ENCODE measurements around the gene CSNK2A2.
A peak's percentile ranks its signal among the peaks of the same experiment; 100 is the strongest.

Gene CSNK2A2

DNA sequence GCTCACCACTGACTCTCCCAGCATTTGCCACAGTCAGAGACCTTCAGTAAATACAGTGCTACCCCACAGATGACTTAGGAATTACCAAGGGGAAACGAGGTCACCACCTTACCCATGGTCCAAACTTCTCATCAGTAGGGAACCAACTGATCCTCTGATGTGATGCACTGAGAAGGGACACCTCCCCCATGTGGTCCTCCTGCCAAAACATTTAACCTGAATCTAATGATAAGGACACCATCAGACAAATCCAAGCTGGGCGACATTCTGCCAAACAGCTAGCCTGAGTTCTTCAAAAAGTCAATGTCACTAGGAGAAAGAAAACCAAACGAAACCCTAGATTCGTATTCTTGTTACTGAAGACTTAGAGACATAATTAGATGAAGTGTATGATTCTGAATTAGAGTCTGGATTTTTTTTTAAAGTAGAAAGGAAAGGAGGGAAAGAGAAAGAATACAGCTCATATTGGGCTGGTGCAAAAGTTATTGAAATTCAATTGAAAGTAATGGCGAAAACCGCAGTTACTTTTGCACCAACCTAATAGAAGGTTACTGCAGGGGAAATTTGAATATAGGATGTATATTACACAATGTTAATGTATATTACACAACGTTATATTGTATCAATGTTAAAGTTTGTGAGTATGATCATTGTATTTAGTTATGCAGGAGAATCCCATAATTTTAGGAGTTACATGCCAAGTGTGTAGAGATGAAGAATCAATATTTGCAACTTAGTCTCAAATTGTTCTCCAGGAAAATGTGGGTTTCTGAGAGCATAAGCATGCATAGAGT lies 2.3 kb upstream of the CSNK2A2 start:
- Histone ChIP-seq H3K36me3 (ENCODE audit: control insufficient read depth in 1 of 2, insufficient read depth in 2 of 2, low read length in 2 of 2) (peaks cover 3 to 6% of the 10 kb centered on the region in 2 donors), H3K4me3 (ENCODE audit: low read depth in 1 of 2, low read length in 2 of 2) (no peak overlapping the region), H3K4me1 (ENCODE audit: control insufficient read depth in 1 of 2, insufficient read depth in 2 of 2, low read length in 2 of 2) (peaks cover 11 to 12% of the 10 kb centered on the region in 2 donors), H3K27ac (ENCODE audit: low read depth, low read length) (no peak overlapping the region), H3K27me3 (ENCODE audit: control insufficient read depth in 1 of 2, insufficient read depth in 2 of 2, low read length in 2 of 2) (peaks cover 2 to 3% of the 10 kb centered on the region in 2 donors), H3K9ac (ENCODE audit: low read depth in 1 of 2, low read length in 2 of 2) (no peak overlapping the region), H3K9me3 (ENCODE audit: control insufficient read depth in 1 of 2, low read length in 2 of 2) (no peaks in the 10 kb centered on the region)

DNA sequence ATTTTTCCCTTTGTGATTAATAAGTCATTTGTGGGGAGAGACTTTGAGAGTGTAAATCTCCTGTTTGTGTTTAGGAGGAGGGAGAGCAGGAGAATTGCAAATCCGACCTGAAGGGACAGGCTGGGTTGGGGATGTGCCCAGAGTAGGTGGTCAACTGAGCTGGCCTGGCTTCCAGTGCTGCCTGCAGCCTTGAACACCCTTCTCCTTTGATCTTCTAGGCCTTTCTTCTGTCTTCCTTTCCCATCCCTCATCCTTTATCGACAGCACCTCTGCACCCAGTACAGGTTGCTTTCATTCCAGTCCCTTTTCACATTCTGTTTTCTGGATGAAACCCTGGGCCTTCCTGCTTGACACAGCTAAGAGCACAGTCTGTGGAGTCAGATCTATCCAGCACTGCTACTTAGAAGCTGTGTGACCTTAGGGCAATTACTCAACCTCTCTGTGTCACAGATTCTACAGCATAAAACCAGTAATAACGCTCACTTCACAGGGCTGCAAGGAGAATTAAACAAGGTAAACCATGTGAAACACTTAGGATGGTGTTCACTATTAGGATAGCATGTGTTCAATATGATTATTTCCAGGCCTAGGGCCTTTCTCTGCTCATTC lies 1.0 kb upstream of the CSNK2A2 start:
- Histone ChIP-seq H3K27ac (ENCODE audit: low read depth, low read length) (no peak overlapping the region), H3K4me1 (ENCODE audit: control insufficient read depth in 1 of 2, insufficient read depth in 2 of 2, low read length in 2 of 2) (peaks cover 11 to 12% of the 10 kb centered on the region in 2 donors), H3K36me3 (ENCODE audit: control insufficient read depth in 1 of 2, insufficient read depth in 2 of 2, low read length in 2 of 2) (peaks cover 11 to 18% of the 10 kb centered on the region in 2 donors), H3K9ac (ENCODE audit: low read depth in 1 of 2, low read length in 2 of 2) (peak overlapping the region in 1 of 2 donors; percentile 49), H3K4me3 (ENCODE audit: low read depth in 1 of 2, low read length in 2 of 2) (no peak overlapping the region), H3K27me3 (ENCODE audit: control insufficient read depth in 1 of 2, insufficient read depth in 2 of 2, low read length in 2 of 2) (peaks cover under 1 to 3% of the 10 kb centered on the region in 2 donors), H3K9me3 (ENCODE audit: control insufficient read depth in 1 of 2, low read length in 2 of 2) (no peaks in the 10 kb centered on the region)

GRCh38 chr16:58197314-58198012 lies 443 bp downstream of the CSNK2A2 start:
- peak overlapping the region; percentile 67 for H3K9ac ChIP-seq (ENCODE audit: low read depth in 1 of 2, low read length in 2 of 2)
- peak overlapping the region; percentile 82 to 84 for H3K4me3 ChIP-seq (ENCODE audit: low read depth in 1 of 2, low read length in 2 of 2)
- H3K27me3 ChIP-seq (ENCODE audit: control insufficient read depth in 1 of 2, insufficient read depth in 2 of 2, low read length in 2 of 2), result peaks cover 0 to 3% of the 10 kb centered on the region in 2 donors
- H3K9me3 ChIP-seq (ENCODE audit: control insufficient read depth in 1 of 2, low read length in 2 of 2), result no peaks in the 10 kb centered on the region
- peaks cover 18 to 28% of the 10 kb centered on the region in 2 donors for H3K36me3 ChIP-seq (ENCODE audit: control insufficient read depth in 1 of 2, insufficient read depth in 2 of 2, low read length in 2 of 2)
- peaks cover 11 to 12% of the 10 kb centered on the region in 2 donors for H3K4me1 ChIP-seq (ENCODE audit: control insufficient read depth in 1 of 2, insufficient read depth in 2 of 2, low read length in 2 of 2)
- H3K27ac ChIP-seq (ENCODE audit: low read depth, low read length), result no peak overlapping the region

GRCh38 chr16:58196898-58197313 lies 1.0 kb downstream of the CSNK2A2 start:
- Histone ChIP-seq H3K9ac (ENCODE audit: low read depth in 1 of 2, low read length in 2 of 2) (peak overlapping the region; percentile 67), H3K27ac (ENCODE audit: low read depth, low read length) (no peak overlapping the region), H3K27me3 (ENCODE audit: control insufficient read depth in 1 of 2, insufficient read depth in 2 of 2, low read length in 2 of 2) (peaks cover 0 to 3% of the 10 kb centered on the region in 2 donors), H3K4me3 (ENCODE audit: low read depth in 1 of 2, low read length in 2 of 2) (peak overlapping the region; percentile 82 to 84), H3K9me3 (ENCODE audit: control insufficient read depth in 1 of 2, low read length in 2 of 2) (no peaks in the 10 kb centered on the region), H3K36me3 (ENCODE audit: control insufficient read depth in 1 of 2, insufficient read depth in 2 of 2, low read length in 2 of 2) (peaks cover 23 to 30% of the 10 kb centered on the region in 2 donors), H3K4me1 (ENCODE audit: control insufficient read depth in 1 of 2, insufficient read depth in 2 of 2, low read length in 2 of 2) (peaks cover 11 to 12% of the 10 kb centered on the region in 2 donors)

DNA sequence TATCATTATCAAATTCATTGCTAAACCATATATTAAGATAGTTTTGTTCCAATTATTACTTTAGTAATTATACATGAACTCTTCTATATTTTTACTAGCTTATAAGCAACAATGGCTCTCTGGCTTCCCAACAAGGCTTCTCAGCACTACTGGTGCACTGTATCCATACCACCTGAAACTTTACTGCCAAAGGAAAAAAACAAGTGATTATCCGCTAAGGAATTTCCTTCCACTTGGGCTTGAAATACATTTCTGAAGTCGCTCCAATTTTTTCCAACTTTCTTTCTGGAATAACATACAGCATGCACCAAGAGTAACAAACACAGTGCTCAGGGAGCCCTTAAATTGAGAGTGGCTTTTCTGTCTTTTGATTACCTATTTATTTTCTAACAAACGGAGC lies 2.1 kb downstream of the CSNK2A2 start:
- H3K4me3 ChIP-seq (ENCODE audit: low read depth in 1 of 2, low read length in 2 of 2), result no peak overlapping the region

DNA sequence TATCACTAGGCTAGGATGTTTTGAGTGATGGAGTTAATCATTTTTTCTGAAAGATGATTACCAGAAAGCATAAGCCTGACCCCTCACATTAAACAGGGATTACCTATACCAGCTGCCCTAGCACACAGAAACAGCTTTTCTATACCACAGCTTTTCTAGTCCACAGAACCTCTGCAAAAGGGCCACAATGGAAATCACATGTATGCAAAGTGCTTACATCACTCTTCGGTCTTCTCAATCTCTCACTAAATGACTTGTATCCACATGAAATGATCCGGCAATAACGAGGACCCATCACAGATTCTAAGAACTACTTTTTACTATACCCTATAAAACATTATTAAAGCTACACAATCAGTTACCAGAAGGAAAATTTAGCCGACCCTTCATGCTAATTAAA lies 2.6 kb downstream of the CSNK2A2 start:
- peaks cover 11 to 12% of the 10 kb centered on the region in 2 donors for H3K4me1 ChIP-seq (ENCODE audit: control insufficient read depth in 1 of 2, insufficient read depth in 2 of 2, low read length in 2 of 2)
- no peaks in the 10 kb centered on the region for H3K9me3 ChIP-seq (ENCODE audit: control insufficient read depth in 1 of 2, low read length in 2 of 2)
- no peak overlapping the region for H3K4me3 ChIP-seq (ENCODE audit: low read depth in 1 of 2, low read length in 2 of 2)
- H3K27ac ChIP-seq (ENCODE audit: low read depth, low read length), result no peak overlapping the region
- H3K9ac ChIP-seq (ENCODE audit: low read depth in 1 of 2, low read length in 2 of 2), result no peak overlapping the region
- peaks cover 37 to 40% of the 10 kb centered on the region in 2 donors for H3K36me3 ChIP-seq (ENCODE audit: control insufficient read depth in 1 of 2, insufficient read depth in 2 of 2, low read length in 2 of 2)
- H3K27me3 ChIP-seq (ENCODE audit: control insufficient read depth in 1 of 2, insufficient read depth in 2 of 2, low read length in 2 of 2), result peaks cover 0 to 3% of the 10 kb centered on the region in 2 donors

More for the DNA sequence above, 2.1 kb downstream of the CSNK2A2 start:
- Histone ChIP-seq H3K27me3 (ENCODE audit: control insufficient read depth in 1 of 2, insufficient read depth in 2 of 2, low read length in 2 of 2) (peaks cover 0 to 3% of the 10 kb centered on the region in 2 donors), H3K4me1 (ENCODE audit: control insufficient read depth in 1 of 2, insufficient read depth in 2 of 2, low read length in 2 of 2) (peaks cover 11 to 12% of the 10 kb centered on the region in 2 donors), H3K27ac (ENCODE audit: low read depth, low read length) (no peak overlapping the region), H3K36me3 (ENCODE audit: control insufficient read depth in 1 of 2, insufficient read depth in 2 of 2, low read length in 2 of 2) (peaks cover 33 to 38% of the 10 kb centered on the region in 2 donors), H3K9me3 (ENCODE audit: control insufficient read depth in 1 of 2, low read length in 2 of 2) (no peaks in the 10 kb centered on the region), H3K9ac (ENCODE audit: low read depth in 1 of 2, low read length in 2 of 2) (no peak overlapping the region)

- peaks cover 0 to under 1% of the 10 kb centered on the region in 2 donors for H3K27me3 ChIP-seq (ENCODE audit: control insufficient read depth in 1 of 2, insufficient read depth in 2 of 2, low read length in 2 of 2)
- peaks cover 39 to 40% of the 10 kb centered on the region in 2 donors for H3K36me3 ChIP-seq (ENCODE audit: control insufficient read depth in 1 of 2, insufficient read depth in 2 of 2, low read length in 2 of 2)
- H3K27ac ChIP-seq (ENCODE audit: low read depth, low read length), result no peak overlapping the region
- peaks cover 11 to 12% of the 10 kb centered on the region in 2 donors for H3K4me1 ChIP-seq (ENCODE audit: control insufficient read depth in 1 of 2, insufficient read depth in 2 of 2, low read length in 2 of 2)
- no peak overlapping the region for H3K4me3 ChIP-seq (ENCODE audit: low read depth in 1 of 2, low read length in 2 of 2)
- no peak overlapping the region for H3K9ac ChIP-seq (ENCODE audit: low read depth in 1 of 2, low read length in 2 of 2)
- H3K9me3 ChIP-seq (ENCODE audit: control insufficient read depth in 1 of 2, low read length in 2 of 2), result no peaks in the 10 kb centered on the region
Measured at GRCh38 chr16:58194790-58195189, 3.1 kb downstream of the CSNK2A2 start.

GRCh38 chr16:58187665-58188421 lies 10.1 kb downstream of the CSNK2A2 start:
- Histone ChIP-seq H3K4me1 (ENCODE audit: control insufficient read depth in 1 of 2, insufficient read depth in 2 of 2, low read length in 2 of 2) (no peaks in the 10 kb centered on the region), H3K27me3 (ENCODE audit: control insufficient read depth in 1 of 2, insufficient read depth in 2 of 2, low read length in 2 of 2) (no peaks in the 10 kb centered on the region), H3K9ac (ENCODE audit: low read depth in 1 of 2, low read length in 2 of 2) (no peak overlapping the region), H3K9me3 (ENCODE audit: control insufficient read depth in 1 of 2, low read length in 2 of 2) (no peaks in the 10 kb centered on the region), H3K4me3 (ENCODE audit: low read depth in 1 of 2, low read length in 2 of 2) (no peak overlapping the region), H3K36me3 (ENCODE audit: control insufficient read depth in 1 of 2, insufficient read depth in 2 of 2, low read length in 2 of 2) (peaks cover 29 to 86% of the 10 kb centered on the region in 2 donors), H3K27ac (ENCODE audit: low read depth, low read length) (no peak overlapping the region)

DNA sequence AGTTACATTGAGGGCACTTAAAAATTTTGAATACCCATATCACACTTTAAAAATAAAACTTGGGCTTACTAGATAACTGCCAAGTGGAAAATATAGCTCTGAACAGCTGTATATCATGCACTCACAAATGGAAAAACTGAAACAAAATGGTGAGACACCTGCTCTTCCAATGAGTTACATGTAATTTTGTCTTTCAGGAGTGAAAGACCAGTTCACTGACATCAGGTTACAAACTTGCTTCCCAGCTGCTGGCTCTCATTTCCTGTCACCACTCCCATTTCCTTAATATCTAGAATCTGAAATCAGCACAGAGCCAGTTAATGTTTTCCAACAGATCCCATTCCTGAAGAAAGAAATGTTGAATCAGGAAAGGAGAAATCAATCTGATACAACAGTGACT lies 10.8 kb downstream of the CSNK2A2 start:
- Histone ChIP-seq H3K36me3 (ENCODE audit: control insufficient read depth in 1 of 2, insufficient read depth in 2 of 2, low read length in 2 of 2) (peaks cover 31 to 80% of the 10 kb centered on the region in 2 donors), H3K9ac (ENCODE audit: low read depth in 1 of 2, low read length in 2 of 2) (no peak overlapping the region), H3K27me3 (ENCODE audit: control insufficient read depth in 1 of 2, insufficient read depth in 2 of 2, low read length in 2 of 2) (no peaks in the 10 kb centered on the region), H3K9me3 (ENCODE audit: control insufficient read depth in 1 of 2, low read length in 2 of 2) (no peaks in the 10 kb centered on the region), H3K4me3 (ENCODE audit: low read depth in 1 of 2, low read length in 2 of 2) (no peak overlapping the region), H3K4me1 (ENCODE audit: control insufficient read depth in 1 of 2, insufficient read depth in 2 of 2, low read length in 2 of 2) (no peaks in the 10 kb centered on the region), H3K27ac (ENCODE audit: low read depth, low read length) (no peak overlapping the region)
